HG03280 (cell line): ENCODE results near the gene SAMD11.
A peak's percentile ranks its signal among the peaks of the same experiment; 100 is the strongest.
"Not testable (repeated sequence)": the region's sequence is repeated elsewhere in the genome, so short reads cannot be mapped to it uniquely, and the experiment has no call there.

Experiments used
- ATAC-seq: cut with Tn5 transposase; IDR thresholded peaks from one replicate; pipeline ENCODE4 v1.9.1; 2021; ENCODE audit warnings: mild to moderate bottlenecking, moderate library complexity; ENCODE audit not compliant: unreplicated experiment

Gene SAMD11

GRCh38 chr1:943545-944340, 20.0 kb downstream of the SAMD11 start:
- no peak for ATAC-seq

GRCh38 chr1:944341-945325, 20.9 kb downstream of the SAMD11 start:
- ATAC-seq: no peak

GRCh38 chr1:945688-946556, 22.2 kb downstream of the SAMD11 start:
- no peak for ATAC-seq

- ATAC-seq: not testable (repeated sequence)
Observed at GRCh38 chr1:946811-947210, 23.1 kb downstream of the SAMD11 start.

GRCh38 chr1:947958-948357, 24.2 kb downstream of the SAMD11 start:
- no peak for ATAC-seq

- ATAC-seq: no peak
Observed at GRCh38 chr1:950268-950667, 26.5 kb downstream of the SAMD11 start.

- no peak for ATAC-seq
Observed at GRCh38 chr1:950881-951280, 27.2 kb downstream of the SAMD11 start.

- ATAC-seq: no peak
Observed at GRCh38 chr1:951364-951763, 27.6 kb downstream of the SAMD11 start.

- ATAC-seq: no peak
Observed at GRCh38 chr1:952201-952600, 28.5 kb downstream of the SAMD11 start.

GRCh38 chr1:952603-953002, 28.9 kb downstream of the SAMD11 start:
- no peak for ATAC-seq

- no peak for ATAC-seq
Observed at GRCh38 chr1:953524-954320, 30.0 kb downstream of the SAMD11 start.

- no peak for ATAC-seq
Observed at GRCh38 chr1:954927-955326, 31.2 kb downstream of the SAMD11 start.

GRCh38 chr1:955474-955873, 31.8 kb downstream of the SAMD11 start:
- ATAC-seq: no peak

- ATAC-seq: no peak
Observed at GRCh38 chr1:956636-957035, 32.9 kb downstream of the SAMD11 start.

GRCh38 chr1:958823-959730, 35.4 kb downstream of the SAMD11 start, which contains the start of gene NOC2L:
NOC2L (minus strand) TSS chr1:959256; CDS start chr1:959240, 16 bp downstream.
- ATAC-seq: peak; percentile 73

GRCh38 chr1:959731-960362, 36.1 kb downstream of the SAMD11 start:
- ATAC-seq: no peak

- ATAC-seq: no peak
Observed at GRCh38 chr1:960363-961131, 36.8 kb downstream of the SAMD11 start, which contains the start of gene KLHL17. KLHL17 (plus strand) TSS chr1:960584; CDS start chr1:960694, 110 bp downstream.
